Fibroblast of skin of right biceps (primary cell): ENCODE measurements around the gene XCL2.
A peak's percentile ranks its signal among the peaks of the same experiment; 100 is the strongest.
"Not testable (repeated sequence)": the region's sequence is repeated elsewhere in the genome, so short reads cannot be mapped to it uniquely, and the experiment has no call there.

Experiments
- DNase-seq: peaks from one replicate; pipeline ENCODE4 v3.0.0-alpha.2; 2013

The XCL2 gene, protein sequence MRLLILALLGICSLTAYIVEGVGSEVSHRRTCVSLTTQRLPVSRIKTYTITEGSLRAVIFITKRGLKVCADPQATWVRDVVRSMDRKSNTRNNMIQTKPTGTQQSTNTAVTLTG

DNA sequence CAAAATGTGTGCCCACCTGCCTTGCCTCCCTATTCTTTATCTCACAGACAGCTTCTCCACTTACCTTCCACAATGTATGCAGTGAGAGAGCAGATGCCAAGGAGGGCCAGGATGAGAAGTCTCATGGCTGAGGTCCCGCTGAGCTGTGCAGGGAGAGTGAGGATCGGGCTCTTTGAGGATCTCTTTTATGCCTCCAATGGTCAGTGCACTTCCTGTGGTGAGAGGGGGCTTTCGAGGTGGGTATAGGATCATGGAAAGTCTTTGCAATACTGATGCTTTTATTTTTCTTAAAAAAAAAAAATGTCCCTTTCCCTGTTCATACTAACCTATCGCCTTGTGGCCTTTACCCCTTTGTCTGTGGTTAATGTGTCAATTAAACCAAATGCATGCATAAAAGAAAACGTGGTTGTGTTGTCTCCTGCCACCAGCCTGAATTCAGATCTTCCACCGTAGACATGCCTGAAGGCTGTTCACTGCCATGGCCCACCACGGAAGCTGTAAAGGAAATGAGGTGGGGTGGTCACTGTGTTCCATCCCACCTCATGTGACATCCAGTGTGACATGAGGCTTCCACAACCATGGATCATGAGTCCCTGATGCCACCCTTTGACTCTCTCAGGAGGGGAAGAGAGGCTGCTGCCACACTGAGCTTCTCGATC, at the start of gene XCL2:
Gene XCL2, minus strand, starts transcription at position 158 of the 659 bp plus-strand sequence. Its CDS starts 33 bp downstream, at position 125.
- DNase-seq: not testable (repeated sequence)

DNA sequence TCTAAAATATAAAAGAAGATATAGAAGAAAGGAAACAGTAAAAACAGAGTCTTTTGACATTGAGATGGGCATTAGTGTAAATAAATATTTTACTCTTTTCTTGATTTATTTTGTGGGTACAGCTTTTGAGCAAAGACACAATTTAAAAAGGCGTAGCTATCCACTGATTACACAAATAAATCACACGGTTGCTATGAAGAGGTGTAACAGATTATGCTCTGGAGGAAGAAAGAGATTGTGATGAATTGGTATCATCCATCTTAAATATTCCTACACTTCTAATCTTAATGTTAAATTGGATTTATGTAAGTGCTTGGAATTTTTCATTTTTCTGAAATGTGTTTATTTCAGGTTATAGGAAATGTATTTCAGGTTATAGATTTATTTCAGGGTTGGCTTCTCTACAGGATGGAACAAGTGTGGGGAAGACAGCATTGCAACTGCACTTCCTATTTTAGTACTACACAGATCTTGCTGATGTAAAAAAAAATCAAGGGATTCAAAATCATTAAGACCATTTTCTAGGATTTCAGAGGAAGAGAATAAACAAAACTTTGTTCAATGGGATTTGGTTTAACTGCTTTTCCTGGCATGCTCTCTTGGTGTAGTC, 47.9 kb upstream of the XCL2 start:
- DNase-seq: no peak

DNA sequence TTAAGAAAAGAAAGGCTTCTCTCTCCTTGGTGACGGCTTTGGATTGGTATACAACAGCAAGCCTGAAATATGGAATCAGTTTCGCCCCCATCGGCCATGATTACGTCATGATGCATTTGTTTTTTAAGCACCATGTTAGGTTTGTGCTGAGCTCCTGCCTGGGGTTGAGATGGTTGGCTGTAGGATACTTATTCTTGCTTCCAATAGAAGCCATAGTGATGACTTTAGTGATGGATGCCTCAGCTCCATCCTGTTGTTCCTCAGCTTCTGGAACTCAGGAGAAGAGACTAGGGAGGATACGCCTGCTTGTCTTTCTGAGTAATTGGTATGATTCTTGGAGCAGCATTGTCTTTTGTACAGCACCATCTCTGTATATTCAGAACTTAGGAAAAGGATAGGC, 47.3 kb upstream of the XCL2 start:
- DNase-seq: no peak

DNA sequence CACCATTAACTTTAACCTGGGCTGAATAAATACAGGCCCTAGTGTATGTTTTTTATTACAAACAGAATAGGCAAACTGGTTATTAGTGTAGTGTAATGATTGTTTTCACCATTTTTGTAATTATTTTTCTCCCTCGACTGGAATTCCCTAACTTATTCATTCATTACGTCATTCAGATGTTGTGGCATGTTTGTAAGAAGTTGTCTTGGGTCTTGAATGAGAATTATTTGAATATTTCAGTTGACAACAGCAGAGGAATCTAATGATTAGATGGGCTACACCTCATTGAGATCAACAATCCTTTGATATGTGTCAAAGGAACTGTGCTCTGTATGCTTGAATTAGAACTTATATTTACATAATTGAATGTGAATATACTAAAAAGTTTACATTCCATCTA, 45.4 kb upstream of the XCL2 start:
- no peak for DNase-seq

DNA sequence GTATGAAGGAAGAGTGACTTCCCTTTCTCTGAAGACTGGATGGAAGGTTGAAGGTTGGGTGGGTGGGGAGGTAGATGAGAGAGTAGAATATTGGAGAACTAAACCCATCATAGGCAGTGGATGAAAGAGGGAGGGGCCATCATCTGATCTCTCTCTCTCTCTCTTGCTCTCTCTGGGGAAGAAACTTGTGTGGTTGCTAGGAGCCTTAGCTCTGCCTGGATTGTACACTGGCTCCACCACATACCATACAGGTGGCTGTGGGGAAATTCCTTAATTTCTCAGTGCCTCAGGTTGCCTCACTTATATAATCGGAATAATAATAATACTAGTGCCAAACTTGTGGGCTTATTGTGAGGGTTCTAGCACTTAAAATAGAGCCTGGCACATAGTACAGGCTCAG, 42.1 kb upstream of the XCL2 start:
- DNase-seq: no peak

DNA sequence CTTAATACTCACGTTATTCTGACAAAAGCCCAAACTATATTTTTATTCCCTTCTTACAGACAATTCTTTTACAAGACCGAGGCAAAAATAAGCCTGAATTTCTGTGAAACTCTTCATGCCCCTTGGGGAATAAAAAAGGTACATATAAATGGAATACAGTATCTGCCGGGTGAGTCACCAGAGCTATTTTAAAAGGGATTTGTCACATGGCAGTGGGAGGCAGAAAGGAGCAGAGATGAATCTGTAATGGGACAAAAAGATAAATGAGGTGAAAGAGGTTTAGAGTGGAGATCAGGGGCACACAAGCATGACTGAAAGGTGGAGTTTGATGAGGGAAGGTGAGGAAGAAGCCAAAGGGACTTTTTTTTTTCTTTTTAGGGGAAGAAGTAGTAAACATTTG, 41.4 kb upstream of the XCL2 start:
- DNase-seq: peak; percentile 56

DNA sequence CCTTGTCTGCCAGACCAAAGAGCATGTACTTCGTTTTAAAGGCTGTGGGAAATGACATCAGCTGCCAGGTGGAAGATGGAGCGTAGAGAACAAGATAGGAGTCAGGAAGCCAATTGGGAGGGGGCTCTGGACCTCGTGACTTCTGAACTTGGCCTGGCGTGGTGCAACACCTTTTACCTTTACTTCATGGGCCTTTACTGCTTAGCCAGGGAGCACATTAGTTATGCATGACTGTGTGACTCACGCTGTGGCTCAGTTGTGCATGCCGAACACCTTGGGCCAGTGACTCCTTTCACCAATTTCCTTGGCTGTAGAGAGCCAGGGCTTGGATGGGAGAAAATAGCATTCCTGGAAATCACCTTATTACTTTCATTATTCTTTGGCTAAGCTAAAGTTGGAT, 39.8 kb upstream of the XCL2 start:
- no peak for DNase-seq

DNA sequence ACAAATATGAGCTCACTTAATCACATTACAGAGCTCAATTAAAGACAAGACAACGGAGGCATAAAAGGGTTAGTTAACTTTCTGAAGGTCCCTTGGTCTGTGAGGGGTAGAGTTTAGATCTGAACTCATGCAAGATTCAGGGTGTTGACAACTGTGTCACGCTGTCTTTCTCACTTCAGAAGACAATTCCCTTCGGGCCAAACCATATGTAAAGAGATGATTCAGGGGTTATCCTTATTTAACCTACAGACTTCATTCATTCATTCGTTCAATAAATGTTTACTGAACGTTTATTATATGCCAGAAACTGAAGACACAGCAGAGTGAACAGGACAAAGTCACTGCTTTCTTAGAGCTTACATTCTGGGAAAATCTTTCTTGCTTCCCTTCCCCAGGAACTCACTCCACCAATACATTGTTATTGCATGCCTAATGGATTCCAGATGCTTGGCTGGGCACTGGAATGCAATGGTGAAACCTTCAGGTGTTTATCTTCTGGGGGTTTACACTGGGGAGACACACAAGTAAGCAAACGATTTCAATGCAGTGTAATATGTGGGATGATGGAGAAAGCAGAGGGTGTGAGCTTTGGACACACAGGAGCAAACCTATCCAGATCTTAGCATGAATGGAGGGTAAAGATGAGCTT, 39.0 kb upstream of the XCL2 start:
- peak; percentile 70 for DNase-seq

DNA sequence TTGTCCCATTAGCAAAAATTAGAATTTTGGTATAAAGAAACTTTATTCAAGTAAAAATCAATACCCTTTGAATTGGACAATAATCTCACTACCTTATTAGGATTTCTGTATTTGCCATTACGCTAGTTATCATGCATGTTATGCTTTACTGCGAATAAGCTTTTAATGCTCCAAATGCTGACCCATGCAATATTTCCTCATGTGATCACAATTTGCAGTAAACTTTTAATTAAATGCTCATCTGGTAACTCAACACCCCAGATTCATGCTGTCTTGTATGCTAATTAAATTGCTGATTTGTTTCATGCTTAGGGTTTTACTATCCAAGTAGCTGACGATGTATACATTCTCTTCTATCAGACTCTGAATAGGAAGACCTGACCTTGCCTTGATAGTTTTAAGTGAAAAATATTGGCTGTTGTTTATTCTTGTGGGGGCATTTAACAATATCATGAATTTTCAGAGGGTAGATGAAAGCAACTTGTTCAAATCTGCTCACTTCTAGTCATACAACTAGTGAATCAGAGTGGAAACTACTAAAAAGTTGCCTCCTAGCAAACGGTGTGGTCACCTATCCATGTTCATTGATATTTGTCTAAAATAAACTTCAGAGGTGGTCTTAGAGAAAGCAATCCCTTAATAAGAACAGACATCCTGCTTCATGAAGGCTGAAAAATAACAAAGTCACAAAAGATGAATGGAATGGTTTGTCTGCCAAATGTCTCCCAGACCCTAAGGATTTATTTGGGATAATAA, 38.2 kb upstream of the XCL2 start:
- DNase-seq: no peak

DNA sequence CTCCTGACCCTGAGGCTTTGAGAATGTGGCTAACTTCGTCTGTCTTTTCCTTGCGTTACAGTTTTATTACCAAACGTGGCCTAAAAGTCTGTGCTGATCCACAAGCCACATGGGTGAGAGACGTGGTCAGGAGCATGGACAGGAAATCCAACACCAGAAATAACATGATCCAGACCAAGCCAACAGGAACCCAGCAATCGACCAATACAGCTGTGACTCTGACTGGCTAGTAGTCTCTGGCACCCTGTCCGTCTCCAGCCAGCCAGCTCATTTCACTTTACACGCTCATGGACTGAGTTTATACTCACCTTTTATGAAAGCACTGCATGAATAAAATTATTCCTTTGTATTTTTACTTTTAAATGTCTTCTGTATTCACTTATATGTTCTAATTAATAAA, 37.2 kb upstream of the XCL2 start:
- DNase-seq: not testable (repeated sequence)

DNA sequence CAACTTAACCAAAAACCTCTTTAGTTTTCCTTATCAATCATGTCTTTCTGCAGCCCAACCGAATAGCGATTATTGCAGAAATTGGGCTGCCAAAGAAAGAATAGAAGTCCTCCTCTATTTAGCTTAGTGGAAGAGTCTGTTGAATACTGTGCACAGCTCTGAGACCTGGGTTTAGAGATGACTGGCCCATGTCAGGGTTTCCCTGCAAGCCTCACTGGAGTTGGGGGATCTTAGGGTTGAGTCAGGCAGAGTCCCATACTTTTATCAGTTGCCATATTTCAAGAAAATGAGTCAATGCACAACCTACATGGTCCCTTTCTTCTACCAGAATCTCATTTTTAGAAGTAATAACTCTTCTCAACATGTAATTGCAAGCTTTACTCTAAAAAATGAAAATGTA, 36.5 kb upstream of the XCL2 start:
- not testable (repeated sequence) for DNase-seq

DNA sequence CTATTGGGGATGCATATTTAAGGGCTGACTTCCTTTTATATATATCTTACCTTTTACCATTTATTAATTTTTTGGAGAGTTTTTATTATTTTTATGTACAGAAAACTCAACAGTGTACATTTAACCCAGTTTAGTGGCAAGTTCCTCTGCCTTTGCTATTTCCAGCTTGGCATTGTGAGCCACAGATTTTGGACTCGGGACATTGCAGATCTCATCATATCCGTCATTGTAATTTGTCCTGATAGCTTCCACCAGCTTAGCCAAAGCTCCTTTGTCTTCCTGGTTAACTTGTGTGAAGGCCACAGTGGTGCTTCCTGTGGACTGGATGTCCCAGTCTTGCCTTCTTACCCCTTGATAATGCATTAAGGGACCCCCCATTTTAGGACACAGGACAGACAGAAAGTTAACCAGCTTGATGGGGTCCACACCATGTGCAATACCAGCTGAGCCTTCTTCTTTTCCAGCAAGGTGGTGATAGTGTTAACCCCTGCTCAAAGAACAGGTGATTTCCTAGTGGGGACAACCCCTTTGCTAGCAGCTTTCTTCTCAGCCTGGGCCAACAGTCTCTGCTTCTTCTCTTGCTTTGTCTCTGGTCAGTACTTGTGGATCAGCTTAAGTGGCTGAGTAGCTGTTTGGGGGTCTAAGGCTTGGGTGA, 34.9 kb upstream of the XCL2 start:
- DNase-seq: not testable (repeated sequence)

DNA sequence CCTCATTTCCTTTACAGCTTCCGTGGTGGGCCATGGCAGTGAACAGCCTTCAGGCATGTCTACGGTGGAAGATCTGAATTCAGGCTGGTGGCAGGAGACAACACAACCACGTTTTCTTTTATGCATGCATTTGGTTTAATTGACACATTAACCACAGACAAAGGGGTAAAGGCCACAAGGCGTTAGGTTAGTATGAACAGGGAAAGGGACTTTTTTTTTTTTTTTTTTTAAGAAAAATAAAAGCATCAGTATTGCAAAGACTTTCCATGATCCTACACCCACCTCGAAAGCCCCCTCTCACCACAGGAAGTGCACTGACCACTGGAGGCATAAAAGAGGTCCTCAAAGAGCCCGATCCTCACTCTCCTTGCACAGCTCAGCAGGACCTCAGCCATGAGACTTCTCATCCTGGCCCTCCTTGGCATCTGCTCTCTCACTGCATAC, 32.5 kb upstream of the XCL2 start, which contains the start of gene XCL1:
Gene XCL1, plus strand, starts transcription at position 361 of the 444 bp plus-strand sequence. Its CDS starts 33 bp downstream, at position 394.
- not testable (repeated sequence) for DNase-seq

DNA sequence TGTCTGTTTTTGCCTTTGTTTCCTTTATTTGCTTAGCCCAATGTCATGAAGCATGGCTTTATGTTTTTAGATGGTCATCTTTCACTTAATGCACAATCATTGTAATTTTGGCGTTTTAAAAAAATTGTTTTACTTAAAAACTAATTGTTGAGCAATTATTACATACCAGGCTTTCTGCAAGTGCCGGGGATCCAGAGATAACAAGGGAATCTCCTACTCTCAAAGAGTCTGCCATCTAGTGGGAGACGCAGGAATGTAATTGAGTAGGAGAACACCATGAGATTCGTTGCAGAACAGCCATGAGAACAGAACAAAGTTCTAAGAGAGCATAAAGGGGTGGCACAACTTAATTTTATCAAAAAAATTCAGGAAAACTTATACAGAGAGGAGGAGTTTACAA, 30.4 kb upstream of the XCL2 start:
- peak; percentile 42 for DNase-seq

DNA sequence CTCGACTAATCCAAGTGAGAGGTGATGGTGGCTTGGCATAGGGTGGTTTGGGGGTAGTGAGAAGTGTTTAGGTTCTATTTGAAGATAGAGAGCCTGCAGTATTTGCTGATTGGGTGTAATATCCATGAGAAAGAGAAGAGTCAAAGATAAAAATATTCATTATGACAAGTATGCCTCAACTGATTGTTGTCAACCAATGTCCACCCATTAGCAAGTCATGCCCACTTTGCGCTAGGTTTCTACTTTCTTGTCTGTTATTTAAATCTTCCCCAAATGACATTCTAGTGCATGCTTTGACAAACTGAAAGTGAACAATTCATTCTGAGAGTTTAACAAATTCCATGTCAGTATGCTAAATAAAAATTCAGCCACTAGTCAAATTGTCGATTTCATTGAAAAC, 28.8 kb upstream of the XCL2 start:
- DNase-seq: no peak

DNA sequence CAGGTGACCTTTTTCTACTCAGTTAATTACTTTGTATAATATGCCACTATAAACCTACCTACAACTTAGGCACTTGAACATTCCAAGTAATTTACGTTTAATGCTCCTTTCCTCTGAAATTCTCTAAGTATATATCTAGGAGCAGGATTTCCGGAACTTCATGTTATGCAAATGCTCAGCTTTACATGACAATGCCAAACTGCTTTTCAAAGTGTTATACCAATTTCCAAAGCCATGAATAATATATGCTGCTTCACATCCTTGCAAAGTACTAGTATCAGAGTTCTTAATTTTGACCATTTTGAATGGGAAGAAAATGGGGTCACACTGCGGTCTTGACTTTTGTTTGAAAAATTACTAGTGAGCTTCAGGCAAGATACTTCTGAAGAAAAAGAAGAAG, 26.9 kb upstream of the XCL2 start:
- DNase-seq: no peak

DNA sequence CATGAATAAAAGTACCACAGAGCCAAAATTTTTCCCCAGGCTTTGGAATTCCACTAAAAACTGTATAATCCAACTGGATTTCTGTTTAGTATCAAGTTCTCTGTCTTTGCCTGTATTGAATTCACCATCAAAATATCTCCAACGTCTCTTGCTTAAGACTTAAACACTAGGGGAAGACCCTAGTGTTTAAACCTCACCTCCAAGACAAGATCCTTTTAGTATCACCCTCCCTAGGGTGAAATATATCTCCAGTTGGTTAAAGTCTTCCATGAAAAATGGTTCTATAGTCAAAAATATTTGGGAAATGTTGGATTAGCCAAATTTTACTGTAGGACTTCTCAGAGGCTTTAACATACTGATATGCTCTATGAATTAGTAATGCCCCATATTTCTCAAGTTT, 24.5 kb upstream of the XCL2 start:
- DNase-seq: no peak

DNA sequence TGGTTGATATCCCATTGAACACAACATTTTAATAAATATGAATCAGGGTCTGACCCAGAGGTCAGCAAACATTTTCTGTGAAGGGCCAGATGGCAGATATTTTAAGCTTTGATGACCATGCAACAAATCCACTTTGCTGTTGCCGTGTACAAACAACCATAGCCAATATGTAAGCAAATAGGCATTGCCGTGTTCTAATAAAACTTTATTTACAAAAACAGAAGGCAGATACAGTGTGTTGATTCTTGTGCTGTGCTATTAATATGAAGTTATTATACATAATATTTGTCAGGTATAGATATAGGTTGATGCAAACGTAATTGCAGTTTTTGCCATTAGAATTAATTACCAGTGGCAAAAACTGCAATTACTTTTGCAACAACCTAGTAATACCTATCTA, 23.8 kb upstream of the XCL2 start:
- no peak for DNase-seq

DNA sequence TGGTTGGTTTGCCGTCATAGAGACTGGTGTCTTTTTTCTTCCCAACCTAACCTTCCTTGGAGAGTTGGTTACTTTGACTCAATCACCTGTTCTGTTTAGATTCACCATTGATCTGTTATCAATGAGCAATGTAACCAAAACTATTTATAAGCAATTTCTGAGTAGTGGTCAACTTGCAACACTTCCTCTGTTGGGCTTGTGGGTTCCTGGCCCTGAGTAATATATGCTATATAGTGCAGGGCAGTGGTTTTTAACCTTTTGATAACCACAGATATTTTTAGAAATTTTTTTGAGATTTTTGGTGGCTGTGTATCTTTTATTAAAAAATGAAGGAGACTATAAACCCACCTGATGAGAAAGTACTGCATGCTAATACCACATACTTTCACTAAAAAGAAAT, 23.2 kb upstream of the XCL2 start:
- DNase-seq: no peak

DNA sequence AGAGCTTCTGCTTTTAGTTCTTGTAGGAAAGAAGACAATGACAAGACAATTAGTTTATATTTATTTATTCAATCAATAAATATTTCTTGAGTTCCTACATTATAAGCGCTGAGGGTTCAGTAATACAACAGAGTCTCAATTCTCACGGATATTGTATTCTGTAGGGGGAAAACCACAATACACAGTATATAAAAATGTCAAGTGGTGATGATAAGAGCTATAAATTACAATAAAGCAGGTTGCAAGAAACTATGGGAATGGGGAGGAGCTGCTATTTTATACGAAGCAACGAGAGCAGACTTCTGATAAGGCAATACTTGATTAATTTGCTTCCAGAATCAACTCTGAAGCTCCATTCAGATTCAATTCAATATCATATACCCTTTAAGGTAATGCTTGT, 22.0 kb upstream of the XCL2 start:
- no peak for DNase-seq

DNA sequence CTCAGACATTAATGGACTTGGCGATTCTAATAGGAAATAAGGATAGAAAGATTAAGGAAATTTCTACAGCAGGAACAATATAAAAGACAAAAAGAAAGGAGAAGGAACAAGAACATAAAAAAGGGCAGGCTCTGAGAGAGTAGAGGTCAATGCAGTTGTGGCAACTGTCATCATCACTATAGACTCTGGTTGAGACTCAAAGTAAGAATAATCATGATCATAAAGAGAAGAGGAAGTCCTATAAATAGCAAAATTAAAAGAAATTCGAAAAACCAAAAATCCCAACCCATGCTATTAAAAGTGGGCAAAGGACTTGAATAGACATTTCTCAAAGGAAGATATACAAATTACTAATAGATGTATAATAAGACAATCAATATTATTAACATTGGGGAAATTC, 18.2 kb upstream of the XCL2 start:
- no peak for DNase-seq

DNA sequence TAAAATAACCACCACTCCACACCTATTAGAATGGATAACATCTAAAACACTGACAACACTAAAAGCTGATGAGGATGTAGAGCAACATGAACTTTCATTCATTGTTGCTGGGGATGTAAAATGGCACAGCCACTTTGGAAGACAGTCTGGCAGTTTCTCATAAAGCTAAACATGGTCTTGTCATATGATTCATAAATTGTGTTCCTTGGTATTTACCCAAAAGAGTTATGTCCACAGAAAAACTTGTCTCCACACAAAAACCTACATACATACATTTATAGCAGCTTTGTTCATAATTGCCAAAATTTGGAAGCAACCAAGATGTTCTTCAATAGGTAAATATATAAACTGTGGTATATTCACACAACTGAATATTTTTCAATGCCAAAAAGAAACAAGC, 16.6 kb upstream of the XCL2 start:
- DNase-seq: no peak

DNA sequence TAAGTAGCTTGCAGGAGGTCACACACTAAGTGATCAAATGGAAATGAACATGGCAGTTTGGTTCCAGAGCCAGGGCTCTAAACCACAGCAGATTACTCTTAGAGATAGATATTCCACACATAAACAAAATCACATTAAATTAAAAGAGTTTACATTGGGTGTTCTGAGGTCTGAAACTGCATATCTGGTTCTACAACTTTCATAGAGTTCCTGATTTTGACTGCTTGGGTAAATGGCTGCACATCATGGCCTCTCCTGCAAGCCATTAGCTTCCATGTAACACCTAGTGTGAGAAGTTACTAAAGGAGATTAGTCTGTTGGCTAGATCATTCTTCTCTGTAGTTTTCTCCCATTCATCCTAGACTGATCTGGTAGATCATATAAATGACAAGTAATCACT, 12.8 kb upstream of the XCL2 start:
- DNase-seq: no peak
